GM21825 (cell line): Measurements from ENCODE around the gene RCAN2.

Experiments
- ATAC-seq: cut with Tn5 transposase; IDR thresholded peaks from one replicate; pipeline ENCODE4 v1.9.1; 2021; ENCODE audit warnings: mild to moderate bottlenecking, moderate library complexity; ENCODE audit not compliant: unreplicated experiment

RCAN2 gene

GRCh38 chr6:46172176-46172575, 319.1 kb downstream of the RCAN2 start:
- ATAC-seq, result no peak
